GM12872 (cell line): ENCODE data around the gene NKD1.

ENCODE experiments used
- TF ChIP-seq, protein P1 (sequence below): IDR thresholded peaks from 3 replicates; pipeline ENCODE4 v1.5.1; 2011; ENCODE audit warnings: low read depth, mild to moderate bottlenecking, low read length, moderate library complexity; ENCODE audit not compliant: insufficient read depth

NKD1 gene

DNA sequence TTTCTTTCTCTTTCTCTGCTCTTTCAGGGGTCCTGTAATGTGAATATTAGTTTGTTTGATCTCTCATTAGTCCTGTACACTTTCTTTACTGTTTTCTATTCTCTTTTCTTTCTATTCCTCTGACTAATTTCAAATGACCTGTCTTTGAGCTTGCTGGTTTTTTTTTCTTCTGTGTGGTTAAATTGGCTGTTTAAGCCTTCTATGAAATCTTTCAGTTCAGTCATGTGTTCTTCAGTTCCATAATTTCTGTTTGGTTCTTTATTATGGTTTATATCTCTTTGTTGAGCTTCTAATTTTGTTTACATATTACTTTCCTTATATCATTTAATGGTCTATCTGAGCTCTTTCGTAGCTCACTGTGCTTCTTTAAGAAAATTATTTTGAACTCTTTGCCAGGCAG lies 31.3 kb upstream of the NKD1 start:
- TF ChIP-seq, protein P1, sequence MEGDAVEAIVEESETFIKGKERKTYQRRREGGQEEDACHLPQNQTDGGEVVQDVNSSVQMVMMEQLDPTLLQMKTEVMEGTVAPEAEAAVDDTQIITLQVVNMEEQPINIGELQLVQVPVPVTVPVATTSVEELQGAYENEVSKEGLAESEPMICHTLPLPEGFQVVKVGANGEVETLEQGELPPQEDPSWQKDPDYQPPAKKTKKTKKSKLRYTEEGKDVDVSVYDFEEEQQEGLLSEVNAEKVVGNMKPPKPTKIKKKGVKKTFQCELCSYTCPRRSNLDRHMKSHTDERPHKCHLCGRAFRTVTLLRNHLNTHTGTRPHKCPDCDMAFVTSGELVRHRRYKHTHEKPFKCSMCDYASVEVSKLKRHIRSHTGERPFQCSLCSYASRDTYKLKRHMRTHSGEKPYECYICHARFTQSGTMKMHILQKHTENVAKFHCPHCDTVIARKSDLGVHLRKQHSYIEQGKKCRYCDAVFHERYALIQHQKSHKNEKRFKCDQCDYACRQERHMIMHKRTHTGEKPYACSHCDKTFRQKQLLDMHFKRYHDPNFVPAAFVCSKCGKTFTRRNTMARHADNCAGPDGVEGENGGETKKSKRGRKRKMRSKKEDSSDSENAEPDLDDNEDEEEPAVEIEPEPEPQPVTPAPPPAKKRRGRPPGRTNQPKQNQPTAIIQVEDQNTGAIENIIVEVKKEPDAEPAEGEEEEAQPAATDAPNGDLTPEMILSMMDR, result no peak

DNA sequence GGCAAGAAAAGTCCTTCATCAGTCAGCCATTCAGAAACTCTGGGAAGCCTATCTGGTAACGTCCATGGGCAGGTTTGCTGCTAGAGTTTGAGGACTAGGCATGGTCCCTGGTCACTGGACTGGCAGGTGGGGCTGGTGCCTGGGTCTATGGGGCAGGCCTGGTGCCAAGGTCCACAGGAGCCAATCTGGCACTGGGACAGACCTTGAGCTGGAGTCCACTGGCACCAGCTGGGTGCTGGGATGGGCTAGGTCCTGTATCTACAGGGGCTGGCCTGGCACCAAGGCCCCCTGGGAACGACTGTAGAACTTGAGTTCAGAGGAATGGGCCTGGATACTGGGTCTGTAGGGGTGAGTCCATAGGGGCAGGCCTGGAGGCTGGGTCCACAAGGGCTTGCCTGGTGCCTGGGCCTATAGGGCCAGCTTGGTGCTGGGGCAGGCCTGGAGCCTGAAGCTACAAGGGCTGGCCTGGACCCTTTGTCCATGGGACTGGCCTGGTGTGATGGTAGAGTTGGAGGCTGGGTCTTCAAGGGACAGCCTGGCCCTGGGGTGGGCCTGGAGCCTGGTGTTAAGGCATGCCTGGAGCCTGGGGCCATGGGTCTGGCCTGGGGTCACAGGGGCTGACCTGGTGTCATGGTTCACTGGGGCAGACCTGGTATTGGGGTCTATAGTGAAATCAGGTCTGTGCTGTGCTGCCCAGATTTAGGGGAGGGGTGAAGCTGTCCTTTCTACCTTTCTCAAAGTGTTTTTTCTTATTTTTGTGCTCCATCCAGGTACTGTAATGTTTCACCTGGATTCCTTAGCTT lies 30.5 kb upstream of the NKD1 start:
- TF ChIP-seq, protein P1, result no peak

DNA sequence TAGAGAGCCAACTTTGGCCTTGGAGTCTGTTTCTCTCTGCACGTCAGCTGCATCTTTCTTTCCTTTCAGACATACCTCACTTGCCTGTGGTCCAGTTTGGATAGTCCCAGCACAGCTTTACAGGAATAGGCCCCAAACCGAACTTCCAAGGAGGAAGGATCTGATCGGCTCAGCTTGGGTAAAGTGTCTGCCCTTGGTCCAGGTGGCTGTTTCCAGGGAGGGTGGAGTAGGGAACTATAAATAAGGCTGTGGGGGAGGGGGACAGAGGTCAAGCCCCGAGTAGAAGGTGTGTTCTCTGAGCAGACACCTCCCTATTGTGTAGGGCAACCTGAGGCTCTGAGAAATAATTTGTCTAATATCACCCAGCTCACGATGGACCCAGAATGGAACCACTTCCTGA lies 29.2 kb upstream of the NKD1 start:
- TF ChIP-seq, protein P1, result no peak

DNA sequence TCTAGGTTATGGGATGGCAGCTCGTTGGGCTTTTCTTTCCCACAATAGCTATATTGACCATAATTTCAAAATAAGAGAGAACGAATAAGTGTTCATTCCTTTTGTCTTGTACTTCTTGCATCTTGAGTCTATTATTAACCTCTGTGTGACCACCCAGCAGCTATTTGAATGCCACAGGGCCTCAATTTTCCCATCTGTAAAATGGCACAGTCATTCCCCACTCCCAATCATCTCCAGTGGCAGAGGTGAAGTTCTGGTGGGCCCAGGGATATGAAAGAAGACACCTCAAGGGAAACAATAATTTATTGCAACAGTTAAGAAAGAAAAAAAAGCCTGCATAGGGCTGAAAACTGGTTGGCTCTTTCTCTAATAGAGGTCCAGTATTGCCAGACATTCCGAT lies 28.6 kb upstream of the NKD1 start:
- TF ChIP-seq, protein P1, result no peak

DNA sequence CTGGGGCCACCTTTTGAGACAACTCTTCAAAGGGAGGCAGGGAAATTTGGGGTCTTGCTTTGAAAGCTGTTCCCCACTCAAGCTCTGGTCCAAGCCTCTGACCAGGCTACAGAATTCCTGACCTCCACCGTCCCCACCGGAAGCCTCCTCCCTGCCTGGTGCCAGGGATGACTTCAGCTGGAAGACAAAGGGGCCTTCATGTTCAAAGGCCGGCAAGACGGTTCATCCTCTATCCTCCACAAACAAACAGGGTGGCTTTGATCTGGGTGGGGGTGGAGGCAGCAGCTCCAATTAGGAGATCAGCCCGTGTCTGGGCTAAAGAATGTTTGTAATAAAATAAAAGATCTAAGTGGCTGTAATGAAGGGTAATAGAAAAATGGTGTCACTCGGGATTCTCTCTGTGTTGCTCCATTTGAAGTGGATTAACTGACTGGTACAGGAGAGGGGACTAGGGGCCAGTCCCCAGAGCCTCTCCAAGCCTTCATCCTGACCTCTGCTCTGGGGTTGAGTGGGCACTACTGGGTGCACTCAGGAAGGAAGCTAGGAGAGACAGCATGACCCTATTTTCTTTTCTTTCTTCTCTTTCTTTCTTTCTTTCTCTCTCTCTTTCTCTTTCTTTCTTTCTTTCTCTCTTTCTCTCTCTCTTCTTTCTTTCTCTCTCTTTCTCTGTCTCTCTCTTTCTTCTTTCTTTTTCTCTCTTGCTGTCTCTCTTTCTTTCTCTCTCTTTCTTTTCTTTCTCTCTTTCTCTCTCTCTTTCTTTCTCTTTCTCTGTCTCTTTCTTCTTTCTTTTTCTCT lies 27.5 kb upstream of the NKD1 start:
- TF ChIP-seq, protein P1, result no peak

DNA sequence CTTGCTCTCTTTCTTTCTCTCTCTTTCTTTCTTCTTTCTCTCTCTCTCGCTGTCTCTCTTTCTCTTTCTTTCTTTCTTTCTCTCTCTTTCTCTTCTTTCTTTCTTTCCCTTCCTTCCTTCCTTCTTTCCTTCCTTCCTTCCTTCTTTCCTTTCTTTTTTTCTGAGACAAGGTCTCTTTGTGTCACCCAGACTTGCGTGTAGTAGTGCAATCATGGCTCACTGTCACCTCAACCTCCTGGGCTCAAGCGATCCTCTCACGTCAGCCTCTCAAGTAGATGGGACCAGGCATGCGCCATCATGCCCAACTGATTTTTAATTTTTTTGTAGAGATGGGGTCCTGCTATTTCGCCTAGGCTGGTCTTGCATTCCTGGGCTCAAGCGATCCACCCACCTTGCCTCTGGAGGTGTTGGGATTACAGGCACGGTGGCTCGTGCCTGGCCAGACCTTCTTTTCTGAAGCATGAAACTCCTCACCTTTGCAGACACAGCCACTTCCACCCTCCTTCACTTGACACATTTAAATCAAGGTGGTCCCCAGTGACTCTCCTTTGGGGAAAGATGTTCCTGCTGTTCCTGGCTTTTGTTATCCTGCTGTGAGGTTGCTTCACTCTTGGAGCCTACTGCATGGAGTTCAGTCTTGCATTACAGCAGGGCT lies 26.8 kb upstream of the NKD1 start:
- TF ChIP-seq, protein P1, result no peak

DNA sequence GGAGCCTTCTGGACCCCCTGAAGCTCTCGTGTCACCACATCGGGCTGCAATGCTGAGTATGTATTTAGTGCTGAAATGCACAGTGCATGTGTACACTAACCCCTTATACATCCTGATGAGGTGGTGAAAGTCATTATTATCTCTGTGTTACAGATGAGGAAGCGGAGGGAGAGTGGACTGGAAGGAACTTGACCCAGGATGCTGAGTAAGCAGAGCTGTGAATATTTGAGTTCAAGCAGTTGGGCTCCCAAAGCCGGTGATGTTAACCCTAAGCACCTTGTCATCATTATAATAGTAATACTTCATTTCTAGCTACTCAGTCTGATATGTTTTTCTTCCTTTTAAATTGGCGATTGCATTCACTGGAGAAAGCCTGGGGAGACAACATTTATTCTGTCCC lies 25.9 kb upstream of the NKD1 start:
- TF ChIP-seq, protein P1, result no peak
